GM23248 (cell line): ENCODE data around the gene SNURF. TPM values are rescaled to one million over a fixed set of nuclear protein-coding genes. Genes with fewer than 3 reads are reported as not detected.

Experiments used
- DNase-seq: peaks from one replicate; pipeline ENCODE4 v3.0.0-alpha.2; 2015
- H2AFZ ChIP-seq: fragments of 200-600 bp; sonication (generic); 2 replicates; pipeline ENCODE4 v1.6.1; 2016; ENCODE audit warnings: antibody characterized with exemption
- H3F3A ChIP-seq: fragments of 200-600 bp; sonication (generic); 2 replicates; pipeline ENCODE4 v1.6.1; 2016; ENCODE audit warnings: mild to moderate bottlenecking, antibody characterized with exemption, mixed run types; ENCODE audit not compliant: insufficient read depth
- H3K27ac ChIP-seq: fragments of 200-600 bp; sonication (generic); 2 replicates; pipeline ENCODE4 v1.5.1; 2016; ENCODE audit warnings: mild to moderate bottlenecking
- H3K27me3 ChIP-seq: fragments of 200-600 bp; sonication (generic); replicated peaks from 2 replicates; pipeline ENCODE4 v1.6.1; 2016; ENCODE audit warnings: mild to moderate bottlenecking; ENCODE audit not compliant: insufficient read depth
- H3K36me3 ChIP-seq: fragments of 200-600 bp; sonication (generic); 2 replicates; pipeline ENCODE4 v1.6.1; 2016; ENCODE audit warnings: low read depth, mild to moderate bottlenecking
- H3K4me1 ChIP-seq: fragments of 200-600 bp; sonication (generic); 2 replicates; pipeline ENCODE4 v1.6.1; 2016; ENCODE audit warnings: mild to moderate bottlenecking; ENCODE audit not compliant: insufficient read depth
- H3K4me2 ChIP-seq: fragments of 200-600 bp; sonication (generic); one replicate; pipeline ENCODE4 v1.6.1; 2016; ENCODE audit warnings: mild to moderate bottlenecking; ENCODE audit not compliant: unreplicated experiment
- H3K4me3 ChIP-seq: fragments of 200-600 bp; sonication (generic); 2 replicates; pipeline ENCODE4 v1.5.1; 2016; ENCODE audit warnings: mild to moderate bottlenecking
- H3K79me2 ChIP-seq: fragments of 200-600 bp; sonication (generic); 2 replicates; pipeline ENCODE4 v1.6.1; 2016; ENCODE audit warnings: mild to moderate bottlenecking; ENCODE audit not compliant: insufficient read depth
- H3K9ac ChIP-seq: fragments of 200-600 bp; sonication (generic); 2 replicates; pipeline ENCODE4 v1.6.1; 2016; ENCODE audit warnings: mild to moderate bottlenecking
- H3K9me2 ChIP-seq: fragments of 200-600 bp; sonication (generic); 2 replicates; pipeline ENCODE4 v1.6.1; 2016; ENCODE audit warnings: mixed run types, mild to moderate bottlenecking, moderate library complexity; ENCODE audit not compliant: insufficient read depth
- H3K9me3 ChIP-seq: fragments of 200-600 bp; sonication (generic); one replicate; pipeline ENCODE4 v1.6.1; 2017; ENCODE audit warnings: low read depth
- H4K20me1 ChIP-seq: fragments of 200-600 bp; sonication (generic); 2 replicates; pipeline ENCODE4 v1.6.0; 2016; ENCODE audit not compliant: insufficient read depth
- EZH2 ChIP-seq: fragments of 200-600 bp; sonication (generic); IDR thresholded peaks from 2 replicates; pipeline ENCODE4 v1.6.1; 2018; ENCODE audit warnings: antibody characterized with exemption, mild to moderate bottlenecking; ENCODE audit not compliant: insufficient read depth, poor library complexity, severe bottlenecking
- EZH2phosphoT487 ChIP-seq: fragments of 200-600 bp; sonication (generic); IDR thresholded peaks from 2 replicates; pipeline ENCODE4 v1.6.1; 2018; ENCODE audit warnings: antibody characterized with exemption, moderate library complexity, mild to moderate bottlenecking, low read depth; ENCODE audit not compliant: insufficient read depth
- WGBS, 2 experiments: methylation state at CpG; one replicate each; pipeline ENCODE4 v1.1.6; 2015 to 2017; ENCODE audit warnings: low lambda C conversion rate in 2 of 2, low coverage in 1 of 2; ENCODE audit errors: missing lambda C conversion rate in 2 of 2; 5-methylcytosine and 5-hydroxymethylcytosine counted together
- in situ Hi-C: fragments of 300-500 bp; cut with MboI; formaldehyde crosslinking; loops from 2 replicates; pipeline ENCODE4 v1.15.0; 2020
- polyA plus RNA-seq: library from polyadenylated mRNA; unstranded; fragments of >200 nt; fragmentation: Nextera tagmentation; extraction: Ambion mirVana; gene quantifications from 2 replicates; pipeline ENCODE4 v1.2.1, GENCODE V29; 2016
- total RNA-seq: library from RNA; depleted of rRNA; stranded (reverse); fragments of >200 nt; shearing (Covaris generic); gene quantifications from 2 replicates; pipeline ENCODE4 v1.2.3, GENCODE V29; 2014

Gene SNURF
- total and polyA plus RNA-seq, 2 experiments from 2014 or later = 7.1 TPM; not detected in 1

- H3F3A ChIP-seq = no peaks in the 10 kb centered on the region
- H3K4me2 ChIP-seq = no peak overlapping the region
- no peaks in the 10 kb centered on the region for H4K20me1 ChIP-seq
- no peaks in the 10 kb centered on the region for H3K36me3 ChIP-seq
- H3K9me2 ChIP-seq = no peaks in the 10 kb centered on the region
- in situ Hi-C loops = no loop called here
- TF ChIP-seq EZH2 = no peak
- TF ChIP-seq EZH2phosphoT487 = no peak
- H3K4me1 ChIP-seq = no peaks in the 10 kb centered on the region
- no peaks in the 10 kb centered on the region for H3K27me3 ChIP-seq
- no peak overlapping the region for H2AFZ ChIP-seq
- H3K27ac ChIP-seq = no peak overlapping the region
- H3K9ac ChIP-seq = no peak overlapping the region
- no peak for DNase-seq
- WGBS, 2 experiments = 2% methylated on average over 2 of the region's 2 CpGs
- no peak overlapping the region for H3K4me3 ChIP-seq
- no peaks in the 10 kb centered on the region for H3K9me3 ChIP-seq
- H3K79me2 ChIP-seq = no peaks in the 10 kb centered on the region
Measured at GRCh38 chr15:24940236-24940635, 14.6 kb upstream of the SNURF start.

GRCh38 chr15:24943361-24943760 is 11.4 kb upstream of the SNURF start:
- Histone ChIP-seq H4K20me1 (no peaks in the 10 kb centered on the region), H3K9me3 (no peaks in the 10 kb centered on the region), H3K9me2 (no peaks in the 10 kb centered on the region), H2AFZ (no peak overlapping the region), H3K27me3 (no peaks in the 10 kb centered on the region), H3K4me3 (no peak overlapping the region), H3K9ac (no peak overlapping the region), H3K4me2 (no peak overlapping the region), H3F3A (no peaks in the 10 kb centered on the region), H3K79me2 (no peaks in the 10 kb centered on the region), H3K27ac (no peak overlapping the region), H3K36me3 (no peaks in the 10 kb centered on the region), H3K4me1 (no peaks in the 10 kb centered on the region)
- TF ChIP-seq EZH2phosphoT487 (no peak), EZH2 (no peak)
- no peak for DNase-seq
- in situ Hi-C loops = no loop called here
- WGBS, 2 experiments = 11 to 14% methylated on average over 1 of the region's 1 CpG

GRCh38 chr15:24944954-24945353 is 9.8 kb upstream of the SNURF start:
- no peaks in the 10 kb centered on the region for H4K20me1 ChIP-seq
- in situ Hi-C loops = no loop called here
- no peak for DNase-seq
- no peak overlapping the region for H3K9ac ChIP-seq
- WGBS, 2 experiments = 0 to 5% methylated on average over 1 of the region's 1 CpG
- H3K27ac ChIP-seq = no peak overlapping the region
- H2AFZ ChIP-seq = no peak overlapping the region
- H3K9me2 ChIP-seq = no peaks in the 10 kb centered on the region
- TF ChIP-seq EZH2phosphoT487 (no peak), EZH2 (no peak)
- no peaks in the 10 kb centered on the region for H3K9me3 ChIP-seq
- H3K4me3 ChIP-seq = no peak overlapping the region
- H3K4me1 ChIP-seq = no peaks in the 10 kb centered on the region
- H3K79me2 ChIP-seq = no peaks in the 10 kb centered on the region
- H3K4me2 ChIP-seq = no peak overlapping the region
- H3K27me3 ChIP-seq = no peaks in the 10 kb centered on the region
- H3F3A ChIP-seq = no peaks in the 10 kb centered on the region
- no peaks in the 10 kb centered on the region for H3K36me3 ChIP-seq

GRCh38 chr15:24945711-24946110 is 9.1 kb upstream of the SNURF start:
- Histone ChIP-seq H2AFZ (no peak overlapping the region), H3K9me3 (no peaks in the 10 kb centered on the region), H3K4me1 (no peaks in the 10 kb centered on the region), H3K4me2 (no peak overlapping the region), H3K36me3 (no peaks in the 10 kb centered on the region), H3K79me2 (no peaks in the 10 kb centered on the region), H3K27ac (no peak overlapping the region), H3F3A (no peaks in the 10 kb centered on the region), H4K20me1 (no peaks in the 10 kb centered on the region), H3K9me2 (no peaks in the 10 kb centered on the region), H3K27me3 (no peaks in the 10 kb centered on the region), H3K4me3 (no peak overlapping the region), H3K9ac (no peak overlapping the region)
- TF ChIP-seq EZH2phosphoT487 (no peak), EZH2 (no peak)
- WGBS, 2 experiments = 15 to 27% methylated on average over 1 of the region's 1 CpG
- in situ Hi-C loops = no loop called here
- no peak for DNase-seq

- H2AFZ ChIP-seq = no peak overlapping the region
- WGBS, 2 experiments = 27 to 29% methylated on average over 3 of the region's 3 CpGs
- H3K27ac ChIP-seq = no peak overlapping the region
- no peaks in the 10 kb centered on the region for H3K27me3 ChIP-seq
- no peaks in the 10 kb centered on the region for H3K9me2 ChIP-seq
- TF ChIP-seq EZH2phosphoT487 (no peak), EZH2 (no peak)
- no peaks in the 10 kb centered on the region for H3K9me3 ChIP-seq
- no peaks in the 10 kb centered on the region for H3K36me3 ChIP-seq
- no peaks in the 10 kb centered on the region for H3K4me1 ChIP-seq
- H3K4me3 ChIP-seq = no peak overlapping the region
- no peaks in the 10 kb centered on the region for H3F3A ChIP-seq
- H3K4me2 ChIP-seq = no peak overlapping the region
- no peaks in the 10 kb centered on the region for H4K20me1 ChIP-seq
- H3K79me2 ChIP-seq = no peaks in the 10 kb centered on the region
- H3K9ac ChIP-seq = no peak overlapping the region
- DNase-seq = no peak
- in situ Hi-C loops = no loop called here
Measured at GRCh38 chr15:24948495-24948894, 6.3 kb upstream of the SNURF start.
